Measurements from ENCODE around the gene DCAF7. TPM values are rescaled to one million over a fixed set of nuclear protein-coding genes. Genes with fewer than 3 reads are reported as not detected.

The DCAF7 gene
- total and polyA plus RNA-seq, 4 experiments from 2014 or later: 75.6 to 93.0 (median 86.5) TPM

GRCh38 chr17:63511331-63511730 lies 38.9 kb upstream of the DCAF7 start:
- Histone ChIP-seq H3K4me1 (ENCODE audit: insufficient read depth, low read length) (no peaks in the 10 kb centered on the region), H3K27ac (ENCODE audit: low read depth, low read length) (no peak overlapping the region), H3K9me3 (ENCODE audit: control insufficient read depth in 1 of 2, low read length in 2 of 2) (no peaks in the 10 kb centered on the region), H3K36me3 (ENCODE audit: insufficient read depth, low read length) (no peaks in the 10 kb centered on the region), H3K27me3 (ENCODE audit: insufficient read depth, low read length) (no peaks in the 10 kb centered on the region), H3K4me3 (ENCODE audit: low read length in 2 of 2) (no peak overlapping the region)
- DNase-seq: no peak
- H3K9me3 Mint-ChIP-seq: peaks cover 0 to 1% (median 0%) of the 10 kb centered on the region in 8 donors
- H3K4me1 Mint-ChIP-seq: no peaks in the 10 kb centered on the region
- ChIA-PET POLR2A (ENCODE audit: partially characterized antibody) (no interaction called here), CTCF (ENCODE audit: partially characterized antibody) (interaction anchor here (1.2 kb wide), 1 partner anchor 104 kb away, joined by 3 read pairs; no protein-coding TSS in a partner anchor)
- no peak overlapping the region for H3K27ac Mint-ChIP-seq
- H3K4me3 Mint-ChIP-seq: no peak overlapping the region
- intact Hi-C loops (cut with micrococcal nuclease): no loop called here
- peaks cover 3 to 14% of the 10 kb centered on the region in 2 donors for H3K27me3 Mint-ChIP-seq
- H3K36me3 Mint-ChIP-seq: no peaks in the 10 kb centered on the region

DNA sequence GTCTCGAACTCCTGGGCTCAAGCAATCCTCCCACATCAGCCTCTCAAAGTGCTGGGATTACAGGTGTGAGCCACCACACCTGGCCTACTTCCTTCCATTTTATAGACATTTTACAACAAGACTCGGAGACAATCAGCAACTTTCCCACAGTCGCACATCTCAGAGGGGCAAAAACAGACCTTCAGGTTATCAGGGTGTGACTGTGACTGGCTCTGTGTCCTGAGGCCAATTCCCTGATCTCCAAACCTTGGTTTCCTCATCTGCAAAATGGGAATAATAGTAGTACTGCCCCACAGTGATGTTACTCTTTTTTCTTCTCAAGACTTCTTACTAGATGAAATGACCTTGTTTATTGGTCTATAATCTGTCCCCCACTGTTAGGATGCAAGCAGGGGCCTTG lies 37.9 kb upstream of the DCAF7 start:
- H3K27me3 ChIP-seq (ENCODE audit: insufficient read depth, low read length): no peaks in the 10 kb centered on the region
- H3K4me1 Mint-ChIP-seq: no peaks in the 10 kb centered on the region
- no peaks in the 10 kb centered on the region for H3K9me3 ChIP-seq (ENCODE audit: control insufficient read depth in 1 of 2, low read length in 2 of 2)
- H3K4me1 ChIP-seq (ENCODE audit: insufficient read depth, low read length): no peaks in the 10 kb centered on the region
- no peak overlapping the region for H3K27ac Mint-ChIP-seq
- no peak for DNase-seq
- no peak overlapping the region for H3K4me3 Mint-ChIP-seq
- no peak overlapping the region for H3K4me3 ChIP-seq (ENCODE audit: low read length in 2 of 2)
- ChIA-PET POLR2A (ENCODE audit: partially characterized antibody) (no interaction called here), CTCF (ENCODE audit: partially characterized antibody) (interaction anchor here (1.2 kb wide), 1 partner anchor 105 kb away, joined by 3 read pairs; no protein-coding TSS in a partner anchor)
- H3K36me3 Mint-ChIP-seq: no peaks in the 10 kb centered on the region
- H3K27me3 Mint-ChIP-seq: peaks cover 2 to 10% of the 10 kb centered on the region in 2 donors
- peaks cover 0 to 4% (median 0%) of the 10 kb centered on the region in 8 donors for H3K9me3 Mint-ChIP-seq
- intact Hi-C loops (cut with micrococcal nuclease): no loop called here
- no peaks in the 10 kb centered on the region for H3K36me3 ChIP-seq (ENCODE audit: insufficient read depth, low read length)
- H3K27ac ChIP-seq (ENCODE audit: low read depth, low read length): no peak overlapping the region

DNA sequence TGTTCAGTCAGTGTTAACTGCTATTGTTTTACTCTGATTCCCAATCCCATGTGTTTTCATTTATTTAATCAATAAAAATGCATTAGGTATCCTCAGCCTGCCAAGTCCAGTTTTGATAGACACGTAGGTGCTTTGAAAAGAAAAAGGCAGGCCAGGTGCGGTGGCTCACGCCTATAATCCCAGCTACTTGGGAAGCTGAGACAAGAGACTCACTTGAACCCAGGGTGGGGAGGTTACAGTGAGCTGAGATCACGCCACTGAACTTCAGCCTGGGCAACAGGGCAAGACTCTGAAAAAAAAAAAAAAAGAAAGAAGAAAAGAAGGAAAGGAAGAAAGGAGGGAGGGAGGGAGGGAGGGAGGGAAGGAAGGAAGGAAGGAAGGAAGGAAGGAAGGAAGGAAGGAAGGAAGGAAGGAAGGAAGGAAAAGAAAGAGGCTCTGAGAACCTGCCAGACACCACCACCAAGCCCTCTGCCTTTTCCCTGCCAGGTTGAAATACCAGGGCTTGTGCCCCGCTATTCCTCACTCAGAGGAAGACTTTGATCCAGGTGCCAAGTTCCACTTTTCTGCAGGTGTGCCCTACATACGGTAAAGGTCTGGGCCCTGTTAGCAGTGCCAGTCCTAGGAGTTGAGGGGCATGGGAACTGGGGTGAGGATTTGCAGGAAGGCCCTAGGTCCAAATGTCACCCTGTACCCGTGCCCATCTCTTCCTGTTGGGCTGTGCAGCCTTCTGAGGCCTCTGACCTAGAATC lies 37.2 kb upstream of the DCAF7 start:
- H3K9me3 ChIP-seq (ENCODE audit: control insufficient read depth in 1 of 2, low read length in 2 of 2): no peaks in the 10 kb centered on the region
- H3K4me3 ChIP-seq (ENCODE audit: low read length in 2 of 2): no peak overlapping the region
- H3K27ac ChIP-seq (ENCODE audit: low read depth, low read length): no peak overlapping the region
- Mint-ChIP-seq H3K4me3 (no peak overlapping the region), H3K4me1 (no peaks in the 10 kb centered on the region), H3K27ac (no peak overlapping the region), H3K27me3 (peaks cover 5 to 10% of the 10 kb centered on the region in 2 donors), H3K36me3 (no peaks in the 10 kb centered on the region), H3K9me3 (peaks cover 0 to 4% (median 0%) of the 10 kb centered on the region in 8 donors)
- H3K27me3 ChIP-seq (ENCODE audit: insufficient read depth, low read length): no peaks in the 10 kb centered on the region
- no peak for DNase-seq
- ChIA-PET CTCF (ENCODE audit: partially characterized antibody) (no interaction called here), POLR2A (ENCODE audit: partially characterized antibody) (no interaction called here)
- H3K36me3 ChIP-seq (ENCODE audit: insufficient read depth, low read length): no peaks in the 10 kb centered on the region
- H3K4me1 ChIP-seq (ENCODE audit: insufficient read depth, low read length): no peaks in the 10 kb centered on the region
- intact Hi-C loops (cut with micrococcal nuclease): no loop called here

DNA sequence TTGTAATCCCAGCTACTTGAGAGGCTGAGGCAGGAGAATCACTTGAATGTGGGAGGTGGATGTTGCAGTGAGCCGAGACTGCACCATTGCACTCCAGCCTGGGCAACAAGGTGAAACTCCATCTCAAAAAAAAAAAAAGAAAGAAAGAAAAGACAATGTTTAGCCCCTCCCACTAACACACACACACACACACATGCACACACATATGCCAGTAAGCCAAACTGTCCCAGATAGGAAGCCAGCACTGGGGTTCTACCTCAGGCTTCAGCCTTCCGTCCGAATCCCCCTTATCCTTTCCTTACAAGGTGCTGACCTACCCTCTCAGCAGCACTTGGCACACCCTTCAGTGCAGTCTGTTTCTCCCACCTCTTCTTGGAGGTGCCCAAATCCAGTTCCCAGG lies 35.8 kb upstream of the DCAF7 start:
- Histone ChIP-seq H3K27ac (ENCODE audit: low read depth, low read length) (no peak overlapping the region), H3K36me3 (ENCODE audit: insufficient read depth, low read length) (no peaks in the 10 kb centered on the region), H3K4me1 (ENCODE audit: insufficient read depth, low read length) (no peaks in the 10 kb centered on the region), H3K4me3 (ENCODE audit: low read length in 2 of 2) (no peak overlapping the region), H3K27me3 (ENCODE audit: insufficient read depth, low read length) (no peaks in the 10 kb centered on the region), H3K9me3 (ENCODE audit: control insufficient read depth in 1 of 2, low read length in 2 of 2) (no peaks in the 10 kb centered on the region)
- intact Hi-C loops (cut with micrococcal nuclease): no loop called here
- Mint-ChIP-seq H3K4me3 (no peak overlapping the region), H3K9me3 (peaks cover 0 to 4% (median 0%) of the 10 kb centered on the region in 8 donors), H3K27me3 (peaks cover 5 to 10% of the 10 kb centered on the region in 2 donors), H3K27ac (no peak overlapping the region), H3K36me3 (no peaks in the 10 kb centered on the region), H3K4me1 (no peaks in the 10 kb centered on the region)
- POLR2A ChIA-PET (ENCODE audit: partially characterized antibody): no interaction called here
- CTCF ChIA-PET (ENCODE audit: partially characterized antibody): no interaction called here
- DNase-seq: no peak

- no peak overlapping the region for H3K4me3 Mint-ChIP-seq
- no peak overlapping the region for H3K27ac Mint-ChIP-seq
- no peaks in the 10 kb centered on the region for H3K27me3 ChIP-seq (ENCODE audit: insufficient read depth, low read length)
- H3K27ac ChIP-seq (ENCODE audit: low read depth, low read length): no peak overlapping the region
- H3K9me3 Mint-ChIP-seq: peaks cover 0 to 4% (median 0%) of the 10 kb centered on the region in 8 donors
- ChIA-PET POLR2A (ENCODE audit: partially characterized antibody) (no interaction called here), CTCF (ENCODE audit: partially characterized antibody) (interaction anchor here (0.5 kb wide), 1 partner anchor 135 kb away, joined by 3 read pairs; no protein-coding TSS in a partner anchor)
- intact Hi-C loops (cut with micrococcal nuclease): no loop called here
- no peaks in the 10 kb centered on the region for H3K36me3 ChIP-seq (ENCODE audit: insufficient read depth, low read length)
- no peak for DNase-seq
- H3K4me3 ChIP-seq (ENCODE audit: low read length in 2 of 2): no peak overlapping the region
- H3K4me1 ChIP-seq (ENCODE audit: insufficient read depth, low read length): no peaks in the 10 kb centered on the region
- no peaks in the 10 kb centered on the region for H3K9me3 ChIP-seq (ENCODE audit: control insufficient read depth in 1 of 2, low read length in 2 of 2)
- peaks cover 5 to 7% of the 10 kb centered on the region in 2 donors for H3K27me3 Mint-ChIP-seq
- H3K36me3 Mint-ChIP-seq: no peaks in the 10 kb centered on the region
- no peaks in the 10 kb centered on the region for H3K4me1 Mint-ChIP-seq
Observed at GRCh38 chr17:63514974-63515373, 35.3 kb upstream of the DCAF7 start.

GRCh38 chr17:63515426-63515825 lies 34.9 kb upstream of the DCAF7 start:
- H3K27me3 ChIP-seq (ENCODE audit: insufficient read depth, low read length): no peaks in the 10 kb centered on the region
- Mint-ChIP-seq H3K27me3 (peaks cover 3 to 7% of the 10 kb centered on the region in 2 donors), H3K4me1 (no peaks in the 10 kb centered on the region), H3K36me3 (no peaks in the 10 kb centered on the region), H3K9me3 (peaks cover 0 to 4% (median 0%) of the 10 kb centered on the region in 8 donors), H3K27ac (no peak overlapping the region), H3K4me3 (no peak overlapping the region)
- H3K27ac ChIP-seq (ENCODE audit: low read depth, low read length): no peak overlapping the region
- intact Hi-C loops (cut with micrococcal nuclease): no loop called here
- H3K36me3 ChIP-seq (ENCODE audit: insufficient read depth, low read length): no peaks in the 10 kb centered on the region
- H3K4me1 ChIP-seq (ENCODE audit: insufficient read depth, low read length): no peaks in the 10 kb centered on the region
- CTCF ChIA-PET (ENCODE audit: partially characterized antibody): interaction anchor here (0.5 kb wide), 1 partner anchor 135 kb away, joined by 3 read pairs; no protein-coding TSS in a partner anchor
- POLR2A ChIA-PET (ENCODE audit: partially characterized antibody): no interaction called here
- H3K9me3 ChIP-seq (ENCODE audit: control insufficient read depth in 1 of 2, low read length in 2 of 2): no peaks in the 10 kb centered on the region
- DNase-seq: no peak
- H3K4me3 ChIP-seq (ENCODE audit: low read length in 2 of 2): no peak overlapping the region

DNA sequence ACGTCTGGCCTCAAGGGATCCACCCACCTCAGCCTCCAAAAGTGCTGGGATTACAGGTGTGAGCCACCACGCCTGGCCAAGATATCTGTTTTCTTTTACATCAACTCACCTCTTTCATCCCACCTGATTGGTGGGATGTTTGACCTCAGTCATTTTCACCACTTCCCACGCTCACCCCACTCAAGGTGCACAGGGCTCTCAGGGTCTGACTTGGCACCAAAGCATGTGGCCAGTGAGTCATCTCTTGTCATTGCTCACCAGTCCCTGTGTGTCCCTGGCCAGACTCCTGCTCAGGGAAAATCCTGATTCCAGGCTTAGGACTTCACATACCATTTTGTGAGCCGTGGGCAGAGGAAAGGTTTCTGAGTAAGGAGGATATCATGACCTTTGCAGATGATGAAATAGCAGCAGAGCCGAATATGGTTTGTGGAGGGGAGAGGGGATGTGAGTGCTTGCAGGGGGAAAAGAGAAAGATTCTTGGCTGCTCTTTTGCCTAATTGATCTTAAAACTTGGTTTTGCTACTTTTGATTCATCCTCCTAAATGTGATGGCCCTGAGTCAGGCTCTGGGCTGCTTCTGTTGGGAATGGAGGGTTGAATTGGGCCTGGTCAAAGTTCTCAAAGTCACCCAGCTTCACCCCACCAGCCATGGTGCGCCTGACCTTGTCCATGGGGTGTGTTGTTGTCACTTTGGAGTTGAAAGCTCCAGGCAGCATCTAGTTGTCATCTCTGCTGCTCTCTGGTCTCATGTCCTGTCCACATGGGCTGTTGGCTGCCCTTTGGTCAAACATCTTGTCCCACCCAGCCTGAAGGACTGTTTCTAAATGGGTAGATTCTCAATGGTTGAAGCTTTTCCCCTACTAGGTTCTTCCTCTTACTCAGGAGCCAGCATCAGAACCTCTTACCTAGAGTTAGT lies 33.1 kb upstream of the DCAF7 start:
- Mint-ChIP-seq H3K36me3 (no peaks in the 10 kb centered on the region), H3K9me3 (peaks cover 0 to 4% (median 0%) of the 10 kb centered on the region in 8 donors), H3K27ac (no peak overlapping the region), H3K4me1 (no peaks in the 10 kb centered on the region), H3K27me3 (peaks cover 3 to 7% of the 10 kb centered on the region in 2 donors), H3K4me3 (no peak overlapping the region)
- DNase-seq: no peak
- intact Hi-C loops (cut with micrococcal nuclease): no loop called here
- POLR2A ChIA-PET (ENCODE audit: partially characterized antibody): no interaction called here
- no peak overlapping the region for H3K4me3 ChIP-seq (ENCODE audit: low read length in 2 of 2)
- no peaks in the 10 kb centered on the region for H3K36me3 ChIP-seq (ENCODE audit: insufficient read depth, low read length)
- H3K9me3 ChIP-seq (ENCODE audit: control insufficient read depth in 1 of 2, low read length in 2 of 2): no peaks in the 10 kb centered on the region
- CTCF ChIA-PET (ENCODE audit: partially characterized antibody): no interaction called here
- no peaks in the 10 kb centered on the region for H3K27me3 ChIP-seq (ENCODE audit: insufficient read depth, low read length)
- no peak overlapping the region for H3K27ac ChIP-seq (ENCODE audit: low read depth, low read length)
- no peaks in the 10 kb centered on the region for H3K4me1 ChIP-seq (ENCODE audit: insufficient read depth, low read length)
